HG03280 (cell line): ENCODE results near the gene KLHL18.
"Not testable (repeated sequence)": the region's sequence is repeated elsewhere in the genome, so short reads cannot be mapped to it uniquely, and the experiment has no call there.

Experiments used
- ATAC-seq: cut with Tn5 transposase; IDR thresholded peaks from one replicate; pipeline ENCODE4 v1.9.1; 2021; ENCODE audit warnings: mild to moderate bottlenecking, moderate library complexity; ENCODE audit not compliant: unreplicated experiment

KLHL18 gene

DNA sequence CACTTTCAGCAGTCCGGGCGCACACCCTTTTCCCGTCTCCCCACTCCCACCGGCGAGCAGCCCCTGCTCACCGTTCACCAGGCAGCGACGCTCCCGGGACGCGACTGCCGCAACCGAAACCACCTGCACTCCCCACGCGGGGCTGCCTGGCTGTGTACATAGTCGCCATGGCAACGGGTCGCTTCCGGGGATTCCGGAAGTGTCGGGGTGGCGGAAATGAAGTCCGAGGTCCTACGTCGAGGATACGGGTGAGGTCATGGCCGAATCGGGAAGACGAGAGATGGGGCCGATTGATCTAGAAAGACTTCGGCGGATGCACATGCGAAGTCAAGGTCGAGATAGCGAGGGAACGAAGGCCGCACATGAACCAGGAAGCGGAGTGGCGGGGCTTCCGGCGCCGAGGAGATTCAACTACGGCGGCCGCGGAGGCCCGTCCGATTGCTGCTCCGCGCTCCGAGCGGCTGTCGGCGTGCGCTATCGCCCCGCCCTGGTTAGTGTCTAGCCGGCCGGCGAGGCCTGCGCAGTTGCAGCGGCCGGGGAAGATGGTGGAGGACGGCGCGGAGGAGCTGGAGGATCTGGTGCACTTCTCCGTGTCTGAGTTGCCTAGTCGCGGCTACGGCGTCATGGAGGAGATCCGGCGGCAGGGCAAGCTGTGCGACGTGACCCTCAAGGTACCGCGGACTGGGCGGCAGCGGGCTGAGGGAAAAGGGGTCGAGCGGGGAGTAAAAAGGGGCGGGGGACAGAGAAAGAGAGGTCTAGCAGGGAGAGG is at the start of gene KLHL18, which contains the start of gene KIF9:
TSS of gene KLHL18 (plus strand) at position 521 of the 769 bp plus-strand sequence. CDS start at position 543, 22 bp downstream.
TSS of gene KIF9 (minus strand) at position 376 of the 769 bp plus-strand sequence. CDS start 5,425 bp downstream, outside the sequence.
- ATAC-seq, result peak; percentile 84

DNA sequence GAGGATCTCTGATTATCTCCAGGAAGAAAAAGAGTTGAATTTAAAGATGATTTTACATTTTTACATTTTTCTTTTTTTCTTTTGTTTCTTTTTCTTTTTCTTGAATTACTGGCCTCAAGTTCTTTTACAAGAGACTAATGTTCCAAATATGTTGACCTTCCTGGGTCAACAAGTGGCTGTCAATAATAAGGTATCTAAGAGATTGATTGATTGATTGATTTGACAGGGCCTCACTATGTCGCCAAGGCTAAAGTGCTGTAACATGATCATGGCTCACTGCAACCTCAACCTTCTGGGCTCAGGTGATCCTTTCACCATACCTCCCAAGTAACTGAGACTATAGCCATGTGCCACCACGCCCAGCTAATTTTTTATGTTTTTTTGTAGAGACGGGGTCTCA is 44.7 kb upstream of the KLHL18 start:
- ATAC-seq, result no peak

DNA sequence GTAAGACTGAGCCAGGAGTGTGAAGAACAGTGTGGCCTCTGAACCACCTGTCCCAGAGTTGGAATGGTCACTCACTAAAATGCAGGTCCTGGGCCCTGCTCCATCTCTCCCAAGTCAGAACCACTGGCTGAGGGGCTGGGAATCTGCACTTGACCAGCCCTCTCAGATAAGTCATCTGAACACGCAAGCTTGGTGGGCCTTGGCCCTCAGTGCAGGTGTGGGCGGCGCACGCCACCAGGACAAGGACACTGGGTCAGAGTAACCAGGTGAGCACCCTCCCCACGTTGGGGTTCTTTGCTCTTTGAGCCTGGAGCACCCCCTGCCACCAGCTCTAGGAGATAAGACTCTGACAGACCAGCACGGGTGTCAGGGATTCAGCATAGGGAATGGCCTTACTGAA is 42.8 kb upstream of the KLHL18 start:
- ATAC-seq, result no peak

DNA sequence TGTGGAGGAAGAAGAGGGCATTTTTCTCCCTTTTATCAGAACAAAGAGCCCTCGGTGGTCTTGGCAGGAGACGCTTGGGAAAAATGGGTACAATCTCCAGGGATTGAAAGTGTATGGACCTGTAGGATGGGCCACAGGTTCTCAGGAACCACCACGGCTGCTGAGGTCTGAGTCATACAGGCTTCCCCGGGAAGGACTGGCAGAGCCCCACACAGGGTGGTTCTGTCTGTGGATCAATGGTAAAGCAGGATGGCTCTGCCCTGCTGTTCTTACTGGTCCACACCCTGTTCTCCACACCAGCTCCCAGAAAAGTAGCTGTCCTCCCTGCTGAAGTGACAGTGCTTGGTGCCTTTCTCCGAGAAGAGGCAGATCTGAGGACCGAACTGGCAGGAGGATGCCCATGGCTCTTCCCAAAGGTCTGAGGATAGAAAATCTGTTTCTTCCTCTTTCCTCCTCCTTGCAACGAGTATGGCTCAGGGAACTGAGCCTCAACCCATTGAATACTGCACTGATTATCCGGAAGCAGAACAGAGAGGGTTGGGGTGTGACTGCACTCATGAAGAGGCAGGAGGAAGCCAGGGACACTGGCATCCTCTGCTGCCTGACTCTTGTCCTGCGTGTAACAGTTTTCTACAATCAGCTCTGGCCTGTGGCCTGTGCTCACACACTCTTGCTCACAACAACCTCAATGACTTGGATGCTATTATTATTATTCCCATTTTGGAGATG is 39.2 kb upstream of the KLHL18 start:
- ATAC-seq, result no peak

DNA sequence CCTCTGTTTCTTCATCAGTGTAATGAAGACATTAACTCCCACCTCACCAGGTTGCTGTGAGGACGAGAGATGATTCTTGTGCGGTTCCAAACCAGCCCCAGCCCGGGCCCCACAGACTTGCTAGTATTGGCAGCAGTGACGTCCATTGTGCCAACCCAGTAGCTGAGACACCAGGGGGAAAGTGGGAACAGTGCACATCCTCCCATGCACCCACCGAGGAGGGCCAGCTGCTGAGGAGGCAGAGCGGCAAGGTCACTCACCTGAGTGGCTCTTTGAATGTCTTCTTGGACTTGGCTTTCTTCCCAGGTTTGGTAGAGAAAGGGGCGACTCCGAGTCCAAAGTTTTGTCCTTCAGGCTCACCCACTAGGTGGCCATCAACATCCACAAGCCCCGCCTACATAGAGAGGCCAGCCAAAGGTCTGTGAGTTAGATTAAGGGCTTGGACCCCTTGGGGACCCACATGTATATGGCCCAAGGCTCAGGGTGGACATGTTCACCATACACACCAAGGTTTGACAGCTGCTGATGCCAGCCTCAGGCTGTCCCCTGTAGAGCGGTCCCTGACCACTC is 38.1 kb upstream of the KLHL18 start:
- no peak for ATAC-seq

DNA sequence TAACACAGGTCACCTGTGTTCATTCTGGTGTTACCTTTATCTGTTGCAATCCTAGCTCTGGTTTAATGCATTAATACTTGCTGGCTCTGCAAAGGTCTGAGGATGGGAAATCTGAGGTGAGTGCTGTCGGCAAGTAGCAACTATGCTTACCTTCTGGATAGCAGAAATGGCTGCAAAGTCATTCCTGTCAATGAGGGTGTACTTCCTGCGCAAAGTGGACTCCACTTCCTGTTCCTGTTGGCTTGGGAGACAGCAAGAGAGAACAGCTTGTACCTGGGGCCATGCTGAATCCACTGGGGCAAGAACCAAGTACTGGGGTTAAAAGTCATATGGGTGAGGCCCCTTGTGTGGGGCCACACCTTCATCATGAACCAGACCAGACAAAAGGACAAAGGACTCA is 37.5 kb upstream of the KLHL18 start:
- no peak for ATAC-seq

DNA sequence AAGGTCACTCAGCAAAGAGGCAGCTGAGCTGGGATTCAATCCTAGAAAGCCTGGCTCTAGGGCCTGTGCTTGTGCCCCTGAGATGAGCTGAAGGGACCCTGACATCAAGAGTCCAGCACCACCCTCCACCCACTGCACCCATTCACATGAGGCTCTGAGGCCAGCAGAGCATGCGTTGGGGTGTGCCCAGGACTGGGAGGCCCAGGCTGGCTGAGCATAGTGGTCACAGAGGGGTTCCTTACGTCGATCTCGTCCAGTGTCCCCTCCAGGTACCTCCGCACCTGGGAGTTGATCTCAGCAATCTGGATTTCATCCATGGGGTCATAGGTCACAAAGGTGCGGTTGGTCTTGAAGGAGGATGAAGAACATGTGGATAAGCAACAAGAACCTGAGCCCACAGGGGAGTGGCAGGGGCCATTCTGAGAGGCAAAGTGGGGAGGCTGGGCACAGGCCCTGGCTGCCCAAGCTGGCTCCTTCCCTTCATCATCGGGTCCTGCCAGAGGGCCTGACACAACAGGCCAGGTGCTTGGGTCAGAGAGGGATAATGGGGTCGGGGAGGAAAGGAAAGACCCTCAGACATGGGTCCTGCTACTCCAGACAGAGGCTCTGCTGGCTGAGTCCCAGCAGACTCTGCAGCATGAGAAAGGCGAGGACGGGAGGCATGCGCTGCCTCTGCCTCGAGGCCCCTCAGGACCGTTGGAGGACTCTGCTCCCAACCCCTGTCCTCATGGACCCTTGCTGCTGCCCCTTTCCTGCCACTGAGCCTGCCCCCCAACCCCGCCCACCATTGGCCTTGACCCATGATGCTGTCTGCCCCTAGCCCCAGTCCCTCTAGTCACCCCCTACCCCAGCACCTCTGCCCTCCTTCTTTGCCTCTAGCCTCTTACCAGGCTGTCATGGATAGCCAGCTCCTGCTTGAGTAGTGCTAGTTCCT is 35.3 kb upstream of the KLHL18 start:
- ATAC-seq, result no peak

DNA sequence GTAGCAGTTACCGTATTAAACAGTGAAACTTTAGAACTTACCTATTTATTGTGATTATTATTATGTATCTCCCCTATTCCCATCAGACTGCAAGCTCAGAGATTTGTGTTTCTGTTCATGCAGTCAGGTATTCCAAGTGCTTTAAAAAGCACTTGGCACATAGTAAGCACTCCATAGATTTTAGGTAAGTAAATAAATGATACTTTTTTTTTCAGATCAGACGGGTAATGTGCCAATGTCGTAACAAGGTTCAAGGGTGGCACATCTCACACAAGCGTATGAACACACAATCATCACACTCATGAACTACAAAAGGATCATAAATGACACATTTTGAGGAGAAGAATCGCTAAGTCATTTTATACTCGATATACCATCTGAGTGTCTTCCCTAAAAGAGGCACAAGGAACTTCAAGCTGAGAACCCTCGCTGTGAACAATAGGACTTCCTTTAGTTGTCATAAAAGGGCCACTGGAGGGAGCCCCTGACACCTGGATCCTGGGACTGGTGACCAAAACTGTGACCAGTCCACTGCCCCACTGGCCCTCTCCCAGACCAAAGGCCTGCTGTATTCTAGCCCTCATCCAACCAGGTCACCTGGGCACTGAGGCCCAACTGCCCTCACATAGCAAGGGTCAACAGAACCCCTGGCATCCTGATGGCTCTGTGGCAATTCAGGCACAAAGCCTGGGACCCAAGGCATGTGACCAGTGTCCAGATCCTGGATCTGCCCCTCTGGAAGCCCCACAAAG is 32.3 kb upstream of the KLHL18 start:
- ATAC-seq, result no peak

DNA sequence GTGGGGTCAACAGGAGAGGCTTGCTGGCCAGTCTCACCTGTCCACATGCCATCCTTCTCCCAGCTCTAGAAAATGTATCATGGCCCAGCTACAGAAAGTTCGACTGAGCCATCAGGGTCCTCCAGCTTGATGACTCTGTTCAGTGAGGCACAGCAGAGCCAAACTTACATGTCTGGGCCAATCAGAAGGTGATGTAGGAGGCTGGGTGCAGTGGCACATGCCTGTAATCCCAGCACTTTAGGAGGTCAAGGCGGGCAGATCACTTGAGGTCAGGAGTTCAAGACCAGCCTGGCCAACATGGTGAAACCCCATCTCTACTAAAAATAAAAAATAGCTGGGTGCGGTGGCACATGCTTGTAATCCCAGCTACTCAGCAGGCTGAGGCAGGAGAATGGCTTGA is 31.7 kb upstream of the KLHL18 start:
- not testable (repeated sequence) for ATAC-seq

DNA sequence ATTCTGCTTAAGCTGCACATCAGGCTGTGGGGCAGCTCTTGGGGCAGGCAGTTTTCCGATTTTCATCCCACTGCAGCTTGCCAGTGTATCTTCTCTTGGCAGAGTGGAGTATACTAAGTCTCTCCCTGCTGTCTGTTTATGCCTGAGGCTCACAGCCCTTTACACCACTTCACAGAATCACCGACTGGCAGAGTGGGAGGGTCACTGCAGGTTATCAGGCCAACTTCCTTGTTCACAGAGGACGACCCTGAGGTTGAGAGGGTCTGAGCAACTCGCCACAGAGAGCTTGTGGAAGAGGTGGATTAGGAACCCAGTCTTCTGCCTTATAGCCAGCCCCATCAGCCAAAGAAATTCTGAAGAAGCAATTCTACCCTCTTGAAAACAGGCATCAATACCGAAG is 31.1 kb upstream of the KLHL18 start:
- no peak for ATAC-seq

DNA sequence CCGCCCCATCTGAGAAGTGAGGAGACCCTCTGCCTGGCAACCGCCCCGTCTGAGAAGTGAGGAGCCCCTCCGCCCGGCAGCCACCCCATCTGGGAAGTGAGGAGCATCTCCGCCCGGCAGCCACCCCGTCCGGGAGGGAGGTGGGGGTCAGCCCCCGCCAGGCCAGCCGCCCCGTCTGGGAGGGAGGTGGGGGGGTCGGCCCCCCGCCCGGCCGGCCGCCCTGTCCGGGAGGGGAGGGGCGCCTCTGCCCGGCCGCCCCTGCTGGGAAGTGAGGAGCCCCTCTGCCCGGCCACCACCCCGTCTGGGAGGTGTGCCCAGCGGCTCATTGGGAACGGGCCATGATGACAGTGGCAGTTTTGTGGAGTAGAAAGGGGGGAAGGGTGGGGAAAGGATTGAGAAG is 26.4 kb upstream of the KLHL18 start:
- ATAC-seq, result not testable (repeated sequence)

DNA sequence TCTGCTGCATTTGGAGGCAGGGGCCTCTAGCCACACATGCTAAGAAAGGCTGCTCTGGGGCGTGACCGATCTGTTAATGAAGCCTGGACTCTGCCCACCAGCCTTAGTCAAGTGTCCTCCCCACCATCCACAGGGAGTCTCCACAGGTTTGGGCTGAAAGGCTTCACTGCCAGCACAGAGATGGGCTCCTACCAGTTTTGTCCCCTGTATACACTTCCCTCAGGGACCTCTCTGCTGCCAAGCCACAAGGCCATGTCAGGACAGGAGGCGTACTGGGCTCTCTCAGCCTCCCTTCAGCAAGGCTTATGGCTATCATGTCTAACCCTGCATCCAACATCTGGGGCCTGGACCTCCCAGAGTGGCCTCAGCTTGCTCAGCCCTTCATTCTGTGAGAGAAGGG is 23.6 kb upstream of the KLHL18 start:
- no peak for ATAC-seq

DNA sequence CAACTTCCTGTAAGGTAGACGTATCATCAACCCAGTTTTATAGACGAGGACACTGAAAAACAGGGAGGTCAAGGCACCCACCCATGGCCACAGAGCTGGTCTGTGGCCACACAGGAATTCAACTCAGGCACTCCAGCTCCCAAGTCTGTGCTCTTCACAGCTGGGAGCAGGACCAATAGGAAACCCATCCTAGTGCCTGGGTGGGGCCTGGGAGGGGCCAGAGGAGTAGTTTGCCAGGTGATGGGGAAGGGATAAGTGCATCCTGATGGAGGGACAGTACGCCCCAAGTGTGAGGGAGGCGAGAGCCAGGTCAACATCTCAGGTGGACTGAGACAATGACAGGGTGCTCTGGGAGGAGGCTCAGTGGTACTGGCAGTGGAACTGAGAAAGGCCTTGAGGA is 22.1 kb upstream of the KLHL18 start:
- ATAC-seq, result no peak

DNA sequence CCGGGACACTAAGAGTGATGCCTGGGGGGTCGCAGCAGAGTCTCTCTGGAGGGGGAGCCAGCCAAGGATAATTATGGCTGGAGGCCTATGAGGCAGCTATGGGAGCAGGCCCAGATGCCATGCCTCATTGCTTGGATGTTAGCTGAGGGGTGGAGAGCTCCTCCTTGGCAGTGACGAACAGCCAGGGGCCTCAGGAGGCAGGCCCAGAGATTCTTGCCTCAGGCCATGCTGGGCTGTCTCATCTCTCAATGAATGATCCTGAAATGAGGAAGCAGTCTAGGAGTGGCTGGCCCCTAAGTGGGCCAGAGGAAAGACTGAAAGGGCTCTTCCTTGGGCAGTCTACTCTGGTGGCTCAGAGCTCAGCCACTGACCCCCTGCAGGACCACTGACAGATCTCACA is 21.4 kb upstream of the KLHL18 start:
- no peak for ATAC-seq

DNA sequence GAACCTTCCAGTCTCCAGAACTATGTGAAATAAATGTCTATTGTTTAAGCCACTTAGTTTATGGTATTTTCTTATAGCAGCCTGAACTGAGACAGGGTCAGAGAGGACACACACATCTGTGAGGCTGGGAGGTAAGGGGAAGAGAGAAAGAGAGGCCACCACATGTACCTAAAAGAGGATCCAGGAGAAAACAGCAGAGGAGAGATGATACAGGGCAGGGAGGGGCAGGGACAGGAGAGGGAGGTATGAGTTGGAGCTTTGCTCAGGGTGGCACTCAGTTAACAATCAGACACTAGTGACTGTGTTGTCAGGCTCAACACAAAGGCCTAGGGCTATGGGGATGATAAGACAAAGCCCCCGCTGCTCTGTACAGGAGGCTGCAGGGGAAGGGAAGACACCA is 17.7 kb upstream of the KLHL18 start:
- ATAC-seq, result no peak

DNA sequence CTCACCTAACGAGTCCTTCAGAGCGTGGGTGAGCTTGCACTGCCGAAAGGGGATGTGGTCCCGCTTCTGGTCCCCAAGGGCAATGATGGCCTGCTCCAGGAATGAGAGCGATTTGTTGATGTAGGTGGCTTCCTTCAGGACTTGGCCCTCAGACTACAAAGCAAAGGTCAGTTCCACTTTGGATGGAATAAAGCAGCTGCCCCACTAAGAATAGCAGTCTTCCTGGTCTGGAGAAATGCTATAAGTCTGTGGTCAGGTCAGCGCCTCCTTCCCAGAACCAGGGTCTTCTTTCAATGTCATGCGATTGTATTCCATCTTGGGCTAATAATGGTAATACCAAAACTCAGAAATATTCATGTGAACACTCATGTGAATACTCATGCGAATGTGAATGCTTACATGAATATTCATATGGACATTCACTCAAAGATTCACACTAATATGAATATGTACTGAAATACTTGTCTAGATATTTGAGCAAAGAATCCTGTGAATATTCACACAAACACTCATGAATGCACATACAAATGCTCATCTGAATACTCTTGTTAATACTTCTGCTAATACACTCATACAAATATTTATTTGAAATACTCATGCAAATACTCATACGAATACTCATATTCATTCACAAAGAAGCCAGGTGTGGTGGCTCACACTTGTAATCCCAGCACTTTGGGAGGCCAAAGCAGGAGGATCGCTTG is 16.9 kb upstream of the KLHL18 start:
- ATAC-seq, result no peak

DNA sequence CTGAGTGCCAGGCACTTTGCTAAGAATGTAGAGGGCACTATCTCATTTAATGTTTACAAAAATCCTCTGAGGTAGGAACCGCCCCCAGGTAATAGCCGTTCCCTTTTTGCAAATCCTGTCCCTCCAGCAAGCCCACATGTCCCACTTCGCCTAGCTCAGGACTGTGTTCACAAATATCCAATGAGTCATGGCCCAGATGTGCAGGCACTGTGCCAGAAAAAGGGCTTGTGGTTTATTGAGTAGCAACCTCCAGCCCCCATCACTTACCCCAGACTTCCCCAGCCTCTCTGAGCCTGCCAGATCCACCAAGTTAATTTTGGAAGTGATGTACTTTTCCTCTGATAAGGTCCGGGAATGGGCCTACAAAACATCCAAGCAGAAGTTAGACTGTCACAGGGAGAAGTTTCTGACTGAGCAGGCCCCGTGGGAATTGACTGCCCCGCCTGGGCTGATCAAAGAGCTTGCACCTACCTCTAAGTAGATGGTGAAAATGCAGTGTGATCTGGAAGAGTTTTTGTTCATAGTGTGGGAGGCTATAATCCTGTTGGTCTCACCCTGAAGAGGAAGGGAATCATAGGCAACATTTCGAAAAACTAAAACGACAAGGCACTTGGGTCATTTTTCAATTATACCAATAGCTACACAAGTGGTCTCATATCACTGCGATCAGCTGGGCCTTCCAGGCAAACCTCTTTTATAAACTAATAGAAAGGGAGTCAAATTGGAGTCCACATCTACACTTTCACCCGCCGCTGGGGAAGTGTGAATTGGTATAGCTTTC is 15.8 kb upstream of the KLHL18 start:
- ATAC-seq, result no peak

DNA sequence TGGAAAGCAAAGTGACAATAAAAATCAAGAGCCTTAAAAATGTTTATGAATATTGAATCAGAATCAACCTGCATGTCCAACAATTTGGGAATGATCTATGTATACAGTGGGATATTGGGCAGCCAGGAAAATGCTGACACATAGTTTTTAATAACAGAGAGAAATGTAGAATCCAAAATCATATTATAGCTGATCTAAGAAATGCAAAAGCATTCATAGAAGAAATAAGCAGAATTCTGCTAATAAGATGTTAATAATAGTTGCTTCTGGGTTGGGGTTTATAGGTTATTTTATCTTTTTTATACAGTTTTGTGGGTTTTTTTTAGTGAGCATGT is 15.3 kb upstream of the KLHL18 start:
- ATAC-seq, result no peak

DNA sequence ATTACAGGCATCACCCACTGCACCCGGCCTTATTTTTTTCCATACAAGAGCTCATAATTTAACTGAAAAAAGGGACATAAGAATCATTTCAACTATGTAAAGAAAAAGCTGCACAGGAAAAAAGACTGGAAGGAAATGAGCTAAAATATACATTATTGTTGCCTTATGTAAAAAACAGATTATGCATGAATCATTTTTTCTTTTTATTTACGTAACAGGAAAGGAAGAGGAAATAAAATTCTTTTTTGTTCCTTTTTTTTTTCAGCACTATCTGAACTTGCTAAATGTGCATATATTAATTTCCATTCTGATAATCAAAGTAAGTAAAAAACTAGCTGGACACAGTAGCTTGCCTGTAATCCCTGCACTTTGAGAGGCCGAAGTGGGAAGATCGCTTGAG is 12.2 kb upstream of the KLHL18 start:
- ATAC-seq, result no peak
